ENCODE results near the gene NLGN4X.

DNA sequence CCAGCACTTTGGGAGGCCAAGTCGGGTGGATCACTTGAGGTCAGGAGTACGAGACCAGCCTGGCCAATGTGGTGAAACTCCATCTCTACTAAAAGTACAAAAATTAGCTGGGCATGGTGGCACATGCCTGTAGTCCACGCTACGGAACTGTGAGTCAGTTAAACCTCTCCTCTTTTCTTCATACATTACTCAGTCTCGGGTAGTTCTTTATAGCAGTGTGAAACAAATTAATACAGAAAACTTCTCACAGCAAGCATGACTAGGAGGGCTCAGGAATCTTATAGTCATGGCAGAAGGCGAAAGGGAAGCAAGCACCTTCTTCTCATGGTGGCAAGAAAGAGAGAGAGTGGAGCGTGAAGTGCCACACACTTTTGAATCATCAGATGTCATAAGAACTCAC, 358.9 kb downstream of the NLGN4X start:
- TF ChIP-seq, protein P1, sequence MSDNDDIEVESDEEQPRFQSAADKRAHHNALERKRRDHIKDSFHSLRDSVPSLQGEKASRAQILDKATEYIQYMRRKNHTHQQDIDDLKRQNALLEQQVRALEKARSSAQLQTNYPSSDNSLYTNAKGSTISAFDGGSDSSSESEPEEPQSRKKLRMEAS (IDR thresholded peaks at IDR 0.05; ENCODE audit: insufficient read depth, insufficient read length) = no peak
- TF ChIP-seq POLR2A (IDR thresholded peaks at IDR 0.05; ENCODE audit: low read depth, low read length) (no peak), MYC (IDR thresholded peaks at IDR 0.05; ENCODE audit: low read depth, low read length) (no peak), POLR2AphosphoS5 (IDR thresholded peaks at IDR 0.05; ENCODE audit: insufficient read depth, low read depth, low read length) (no peak)
- TF ChIP-seq, protein P2, sequence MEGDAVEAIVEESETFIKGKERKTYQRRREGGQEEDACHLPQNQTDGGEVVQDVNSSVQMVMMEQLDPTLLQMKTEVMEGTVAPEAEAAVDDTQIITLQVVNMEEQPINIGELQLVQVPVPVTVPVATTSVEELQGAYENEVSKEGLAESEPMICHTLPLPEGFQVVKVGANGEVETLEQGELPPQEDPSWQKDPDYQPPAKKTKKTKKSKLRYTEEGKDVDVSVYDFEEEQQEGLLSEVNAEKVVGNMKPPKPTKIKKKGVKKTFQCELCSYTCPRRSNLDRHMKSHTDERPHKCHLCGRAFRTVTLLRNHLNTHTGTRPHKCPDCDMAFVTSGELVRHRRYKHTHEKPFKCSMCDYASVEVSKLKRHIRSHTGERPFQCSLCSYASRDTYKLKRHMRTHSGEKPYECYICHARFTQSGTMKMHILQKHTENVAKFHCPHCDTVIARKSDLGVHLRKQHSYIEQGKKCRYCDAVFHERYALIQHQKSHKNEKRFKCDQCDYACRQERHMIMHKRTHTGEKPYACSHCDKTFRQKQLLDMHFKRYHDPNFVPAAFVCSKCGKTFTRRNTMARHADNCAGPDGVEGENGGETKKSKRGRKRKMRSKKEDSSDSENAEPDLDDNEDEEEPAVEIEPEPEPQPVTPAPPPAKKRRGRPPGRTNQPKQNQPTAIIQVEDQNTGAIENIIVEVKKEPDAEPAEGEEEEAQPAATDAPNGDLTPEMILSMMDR (IDR thresholded peaks at IDR 0.05; ENCODE audit: extremely low read depth in 1 of 2, insufficient read depth in 1 of 2, low read depth in 1 of 2, low read length in 2 of 2) = no peak

All from endothelial cell of umbilical vein (primary cell).